OCI-M1 (cell line): Measurements from ENCODE around the gene MFF.
"Not testable (repeated sequence)": the region's sequence is repeated elsewhere in the genome, so short reads cannot be mapped to it uniquely, and the experiment has no call there.

Source experiments
- DNase-seq: peaks from one replicate; lab custom pipeline; 2025; lab: John Stamatoyannopoulos, UW

MFF gene

GRCh38 chr2:227377467-227378351, 52.7 kb downstream of the MFF start:
- DNase-seq: peak; percentile 29

GRCh38 chr2:227378371-227378782, 53.3 kb downstream of the MFF start:
- DNase-seq: no peak

- no peak for DNase-seq
These were observed 54.0 kb downstream of the MFF start, which contains the start of gene TM4SF20 for GRCh38 chr2:227379095-227379494. TSS of gene TM4SF20 (minus strand) at chr2:227379306. CDS start at chr2:227379268, 38 bp downstream.

DNA sequence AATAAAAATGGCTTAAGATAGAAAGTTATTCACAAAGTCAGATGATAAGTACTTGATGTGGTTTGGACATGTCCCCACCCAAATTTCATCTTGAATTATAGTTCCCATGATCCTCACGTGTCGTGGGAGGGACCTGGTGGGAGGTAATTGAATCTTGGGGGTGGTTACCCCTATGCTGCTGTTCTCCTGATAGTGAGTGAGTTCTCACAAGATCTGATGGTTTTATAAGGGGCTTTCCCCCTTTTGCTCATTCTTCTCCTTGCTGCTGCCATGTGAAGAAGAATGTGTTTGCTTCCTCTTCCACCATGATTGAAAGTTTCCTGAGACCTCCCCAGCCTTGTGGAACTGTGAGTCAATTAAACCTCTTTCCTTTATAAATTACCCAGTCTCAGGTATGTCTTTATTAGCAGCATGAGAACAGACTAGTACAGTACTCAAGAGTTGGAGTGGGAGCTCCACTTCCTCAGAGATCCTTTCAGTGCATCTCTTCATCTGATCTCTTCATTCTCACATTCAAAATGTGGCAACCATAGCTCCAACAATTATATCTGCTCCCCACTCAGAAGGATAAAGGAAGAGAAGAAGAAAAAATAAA, 57.3 kb downstream of the MFF start:
- not testable (repeated sequence) for DNase-seq

GRCh38 chr2:227383686-227384085, 58.6 kb downstream of the MFF start:
- no peak for DNase-seq

- no peak for DNase-seq
These were observed 61.6 kb downstream of the MFF start for GRCh38 chr2:227386630-227387029.

DNA sequence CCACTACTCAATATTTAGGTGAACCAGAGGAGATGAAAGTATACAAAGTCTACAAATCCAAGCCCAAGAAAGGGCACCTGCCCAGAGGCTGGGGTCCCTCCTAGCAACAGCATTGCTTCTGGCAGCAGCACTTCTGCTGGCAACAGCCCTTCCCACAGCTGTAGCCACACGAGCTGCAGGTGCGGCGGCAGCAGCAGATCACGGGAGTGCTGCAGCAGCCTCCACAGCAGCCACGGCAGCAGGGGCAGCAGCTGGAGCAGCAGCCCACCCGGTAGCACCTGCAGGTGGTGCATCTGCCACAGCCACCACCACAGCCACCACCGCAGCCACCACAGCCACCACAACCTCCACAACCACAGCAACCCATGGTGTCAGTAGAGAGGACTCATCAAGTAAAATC, 62.5 kb downstream of the MFF start, which contains the start of gene SCYGR1:
Gene SCYGR1 (minus strand): TSS at position 367 of the 400 bp plus-strand sequence. CDS start 0 bp downstream, at position 367.
- not testable (repeated sequence) for DNase-seq

DNA sequence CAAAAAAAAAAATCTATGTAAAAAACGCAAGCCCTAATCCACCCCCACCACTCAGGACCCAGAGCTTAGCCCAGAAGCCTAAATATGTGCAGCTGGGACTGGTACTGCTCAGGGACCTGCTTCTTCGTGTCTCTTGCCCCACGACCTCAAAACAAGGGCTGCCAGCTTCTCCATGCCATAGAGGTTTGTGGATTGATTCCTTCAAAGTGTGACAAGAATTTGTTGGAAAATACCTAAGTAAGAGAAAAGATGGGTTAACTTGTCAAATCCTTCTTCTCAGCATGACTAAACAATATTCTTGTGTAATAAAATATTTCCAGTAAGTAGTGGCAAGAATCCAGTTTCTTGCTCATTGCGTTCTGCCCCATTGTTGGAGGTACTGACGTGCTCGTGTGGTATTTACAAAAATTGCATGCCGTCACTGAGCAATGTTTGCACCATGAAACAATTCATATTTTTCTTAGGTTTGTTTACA, 63.5 kb downstream of the MFF start:
- DNase-seq: no peak

GRCh38 chr2:227389231-227389630, 64.2 kb downstream of the MFF start:
- no peak for DNase-seq

DNA sequence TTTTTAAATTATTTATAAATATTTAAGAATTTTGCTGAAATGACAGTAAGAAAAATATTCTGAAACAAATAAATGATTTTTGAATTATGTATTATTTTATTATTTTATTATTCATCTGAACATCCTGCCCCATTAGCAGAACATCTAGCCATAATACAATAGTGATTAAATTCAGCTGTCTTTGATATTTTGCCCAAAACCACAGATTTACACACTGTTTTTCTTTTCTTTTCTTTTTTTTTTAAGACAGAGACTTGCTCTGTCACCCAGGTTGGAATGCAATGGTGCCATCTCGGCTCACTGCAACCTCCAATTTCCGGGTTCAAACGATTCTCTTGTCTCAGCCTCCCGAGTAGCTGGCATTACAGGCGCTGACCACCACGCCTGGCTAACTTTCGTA, 64.6 kb downstream of the MFF start:
- DNase-seq: no peak

DNA sequence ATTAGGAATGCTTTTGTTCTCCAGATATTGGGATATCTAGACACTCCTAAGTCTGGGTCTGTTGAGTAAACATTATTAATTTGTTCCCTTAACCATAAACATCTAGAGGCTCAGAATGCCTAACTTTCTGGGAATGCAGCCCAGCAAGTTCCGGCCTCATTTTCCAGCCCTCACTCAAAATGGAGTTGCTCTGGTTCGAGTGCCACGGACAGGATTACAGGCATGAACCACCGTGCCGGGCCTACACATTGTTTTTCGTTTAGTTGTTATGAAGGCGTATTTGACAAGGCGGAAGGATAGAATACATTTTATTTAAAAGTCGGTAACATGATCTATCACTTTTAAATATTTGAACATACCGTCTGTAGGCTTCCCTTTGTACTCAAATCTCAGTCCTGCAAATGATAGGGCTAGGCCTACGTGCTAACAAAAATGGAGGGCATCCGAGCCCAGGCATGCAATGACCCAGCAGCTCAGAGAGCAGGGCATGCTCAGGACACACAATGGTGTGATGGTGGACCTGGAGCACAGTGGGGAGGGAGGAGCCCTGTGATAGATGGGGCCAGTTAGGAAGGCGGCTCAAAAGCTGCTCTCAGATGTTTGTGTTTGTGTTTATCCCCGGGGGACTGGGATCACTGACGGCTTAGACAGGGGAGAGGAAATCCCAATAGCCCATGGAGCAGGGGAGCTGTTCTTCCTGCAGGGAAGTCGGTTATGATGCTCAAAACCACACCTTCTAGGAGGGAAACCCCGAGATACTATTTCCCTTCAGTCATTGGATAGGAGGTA, 65.6 kb downstream of the MFF start:
- DNase-seq: no peak

GRCh38 chr2:227394401-227394800, 69.3 kb downstream of the MFF start:
- no peak for DNase-seq

GRCh38 chr2:227395556-227395955, 70.5 kb downstream of the MFF start:
- no peak for DNase-seq

- no peak for DNase-seq
These were observed 72.5 kb downstream of the MFF start for GRCh38 chr2:227397562-227397961.

GRCh38 chr2:227398684-227399670, 73.9 kb downstream of the MFF start:
- no peak for DNase-seq

GRCh38 chr2:227401550-227401949, 76.5 kb downstream of the MFF start:
- no peak for DNase-seq

- DNase-seq: no peak
These were observed 77.3 kb downstream of the MFF start for GRCh38 chr2:227402321-227402720.

GRCh38 chr2:227402959-227403358, 77.9 kb downstream of the MFF start:
- DNase-seq: no peak

DNA sequence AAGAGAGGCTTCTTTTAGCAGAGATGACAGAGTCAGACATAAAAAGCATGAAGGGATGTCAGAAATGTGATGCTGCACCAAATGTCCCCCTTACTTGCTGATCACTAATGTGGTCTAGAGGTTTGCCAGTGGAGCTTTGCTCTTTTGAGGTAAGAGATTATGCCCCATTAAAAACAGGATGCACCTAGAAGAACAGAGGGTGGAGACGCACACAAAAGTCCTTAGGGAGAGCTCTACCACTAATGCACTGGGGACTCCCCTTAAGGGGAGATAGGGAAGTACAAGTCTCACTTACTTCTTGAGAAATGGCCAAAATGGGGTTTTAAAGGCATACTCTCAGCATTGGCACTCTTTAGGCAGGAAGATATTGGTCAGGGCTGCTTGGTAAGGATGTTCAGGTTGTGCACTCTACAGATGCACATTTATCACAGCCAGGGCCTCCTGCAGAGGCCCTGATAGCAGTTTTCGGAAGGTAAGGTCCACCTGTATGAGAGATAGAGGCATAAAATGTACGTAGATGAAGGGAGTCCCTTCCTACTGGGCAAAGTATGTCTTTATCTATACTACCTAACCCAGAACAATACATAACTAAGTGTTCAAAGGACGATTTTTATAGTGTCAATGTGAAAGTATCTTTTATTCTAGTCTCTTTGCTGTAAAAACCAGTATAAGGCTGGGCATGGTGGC, 79.7 kb downstream of the MFF start:
- no peak for DNase-seq
